ENCODE measurements around the gene NACA2.

GRCh38 chr17:61540874-61541273 lies 50.1 kb downstream of the NACA2 start:
- TF ChIP-seq MAZ (IDR thresholded peaks at IDR 0.05; ENCODE audit: borderline replicate concordance, low read depth, low read length) = no peak
- no peak for TF ChIP-seq CTCF (conservative IDR thresholded peaks at IDR 0.05; ENCODE audit: low read depth, low read length)
- TF ChIP-seq POLR2A (IDR thresholded peaks at IDR 0.05; ENCODE audit: low read depth, low read length) = no peak
- TF ChIP-seq SMC3 (IDR thresholded peaks at IDR 0.05; ENCODE audit: low read depth, low read length) = no peak
- no peak for TF ChIP-seq RAD21 (IDR thresholded peaks at IDR 0.05; ENCODE audit: low read length)

All from IMR-90 (cell line).